A673 (cell line): ENCODE results near the gene NR6A1. TPM values are rescaled to one million over a fixed set of nuclear protein-coding genes. Genes with fewer than 3 reads are reported as not detected.

ENCODE experiments used
- BruUV-seq: library from RNA; stranded (reverse); fragments of 400-500 nt; replicated peaks from 2 replicates; lab custom pipeline; 2021; lab: Mats Ljungman, UMichigan
- CTCF ChIA-PET: fragments of 300-600 bp; sonication (Branson Sonifier 250); formaldehyde crosslinking; loops from one replicate; lab custom pipeline; 2022; ENCODE audit warnings: antibody characterized with exemption; lab: Charles Lee
- POLR2A ChIA-PET: fragments of 300-600 bp; sonication (Branson Sonifier 250); formaldehyde crosslinking; loops from one replicate; lab custom pipeline; 2022; ENCODE audit warnings: antibody characterized with exemption; ENCODE audit not compliant: low non-redundant PET; lab: Charles Lee
- DNase-seq: peaks from one replicate; pipeline ENCODE4 v3.0.0-alpha.2; 2015; ENCODE audit warnings: low spot score
- H3K27ac ChIP-seq: fragments of 200-600 bp; sonication (generic); 2 replicates; pipeline ENCODE4 v1.5.1; 2016; ENCODE audit warnings: mixed run types, low read depth, mild to moderate bottlenecking, mixed read lengths, antibody characterized with exemption, low read length; ENCODE audit not compliant: poor library complexity, severe bottlenecking
- H3K27me3 ChIP-seq: fragments of 200-600 bp; sonication (generic); replicated peaks from 2 replicates; pipeline ENCODE4 v1.6.1; 2017; ENCODE audit warnings: mixed run types, low read depth, mild to moderate bottlenecking, mixed read lengths, antibody characterized with exemption, low read length; ENCODE audit not compliant: insufficient read depth, poor library complexity
- H3K36me3 ChIP-seq: fragments of 200-600 bp; sonication (generic); 2 replicates; pipeline ENCODE4 v1.6.1; 2016; ENCODE audit warnings: mixed run types, mild to moderate bottlenecking, mixed read lengths, antibody characterized with exemption, low read length; ENCODE audit not compliant: insufficient read depth, poor library complexity, severe bottlenecking
- H3K4me1 ChIP-seq: fragments of 200-600 bp; sonication (generic); 2 replicates; pipeline ENCODE4 v1.6.1; 2017; ENCODE audit warnings: mixed run types, mild to moderate bottlenecking, mixed read lengths, antibody characterized with exemption, low read length; ENCODE audit not compliant: insufficient read depth, poor library complexity, severe bottlenecking
- H3K4me3 ChIP-seq: fragments of 200-600 bp; sonication (generic); 2 replicates; pipeline ENCODE4 v1.5.1; 2016; ENCODE audit warnings: low read depth, mixed run types, mild to moderate bottlenecking, mixed read lengths, low read length; ENCODE audit not compliant: poor library complexity, severe bottlenecking
- H3K9me3 ChIP-seq: fragments of 200-600 bp; sonication (generic); 2 replicates; pipeline ENCODE4 v1.6.1; 2016; ENCODE audit warnings: mixed run types, low read depth, mild to moderate bottlenecking, mixed read lengths, antibody characterized with exemption, low read length; ENCODE audit not compliant: poor library complexity, severe bottlenecking
- CTCF ChIP-seq: fragments of 300-800, 200-600 bp; sonication (generic); conservative IDR thresholded peaks from 2 replicates; pipeline ENCODE4 v1.5.1; 2017; ENCODE audit warnings: low read depth, mild to moderate bottlenecking, antibody characterized with exemption, low read length, moderate library complexity, mixed read lengths
- EZH2 ChIP-seq: fragments of 200-600 bp; sonication (generic); IDR thresholded peaks from 2 replicates; pipeline ENCODE4 v1.6.1; 2017; ENCODE audit warnings: borderline replicate concordance, low read depth, mild to moderate bottlenecking, mixed read lengths, antibody characterized with exemption, low read length; ENCODE audit not compliant: poor library complexity, severe bottlenecking
- intact Hi-C: fragments of 100-400 bp; cut with micrococcal nuclease; formaldehyde crosslinking; loops from one replicate; pipeline ENCODE4 v1.10.0; 2022; ENCODE audit not compliant: unreplicated experiment
- total RNA-seq: library from RNA; stranded (reverse); gene quantifications from 2 replicates; pipeline ENCODE4 v1.2.3, GENCODE V29; 2021

Gene NR6A1
- total RNA-seq, 1 experiment from 2014 or later: 5.3 TPM

DNA sequence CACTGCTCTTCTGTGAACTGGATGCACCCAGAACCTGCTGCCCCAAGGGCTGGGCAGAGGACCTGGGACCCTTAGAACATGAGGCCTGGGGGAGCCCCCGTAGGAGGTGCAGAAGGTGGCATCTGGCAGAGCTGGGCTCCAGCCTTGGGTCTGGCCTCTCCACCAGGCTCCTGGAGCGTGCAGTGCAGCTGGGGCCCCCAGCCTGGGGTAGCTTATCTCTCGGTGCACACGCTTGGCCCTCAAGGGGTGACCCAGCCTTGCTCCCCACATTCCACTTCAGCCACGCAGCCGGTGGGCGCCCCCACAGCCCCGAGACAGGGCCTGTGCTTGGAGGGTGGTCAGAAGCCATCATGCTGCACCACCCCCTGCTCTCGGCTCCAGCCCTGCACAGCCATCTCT is 258.3 kb downstream of the NR6A1 start:
- Histone ChIP-seq H3K9me3 (no peaks in the 10 kb centered on the region), H3K4me3 (no peak overlapping the region), H3K27me3 (no peaks in the 10 kb centered on the region), H3K36me3 (no peaks in the 10 kb centered on the region), H3K27ac (no peak overlapping the region), H3K4me1 (no peaks in the 10 kb centered on the region)
- CTCF ChIA-PET: no interaction called here
- intact Hi-C loops: no loop called here
- TF ChIP-seq CTCF (no peak), EZH2 (no peak)
- POLR2A ChIA-PET: no interaction called here
- no peak for DNase-seq
- no TSS peak for BruUV-seq

DNA sequence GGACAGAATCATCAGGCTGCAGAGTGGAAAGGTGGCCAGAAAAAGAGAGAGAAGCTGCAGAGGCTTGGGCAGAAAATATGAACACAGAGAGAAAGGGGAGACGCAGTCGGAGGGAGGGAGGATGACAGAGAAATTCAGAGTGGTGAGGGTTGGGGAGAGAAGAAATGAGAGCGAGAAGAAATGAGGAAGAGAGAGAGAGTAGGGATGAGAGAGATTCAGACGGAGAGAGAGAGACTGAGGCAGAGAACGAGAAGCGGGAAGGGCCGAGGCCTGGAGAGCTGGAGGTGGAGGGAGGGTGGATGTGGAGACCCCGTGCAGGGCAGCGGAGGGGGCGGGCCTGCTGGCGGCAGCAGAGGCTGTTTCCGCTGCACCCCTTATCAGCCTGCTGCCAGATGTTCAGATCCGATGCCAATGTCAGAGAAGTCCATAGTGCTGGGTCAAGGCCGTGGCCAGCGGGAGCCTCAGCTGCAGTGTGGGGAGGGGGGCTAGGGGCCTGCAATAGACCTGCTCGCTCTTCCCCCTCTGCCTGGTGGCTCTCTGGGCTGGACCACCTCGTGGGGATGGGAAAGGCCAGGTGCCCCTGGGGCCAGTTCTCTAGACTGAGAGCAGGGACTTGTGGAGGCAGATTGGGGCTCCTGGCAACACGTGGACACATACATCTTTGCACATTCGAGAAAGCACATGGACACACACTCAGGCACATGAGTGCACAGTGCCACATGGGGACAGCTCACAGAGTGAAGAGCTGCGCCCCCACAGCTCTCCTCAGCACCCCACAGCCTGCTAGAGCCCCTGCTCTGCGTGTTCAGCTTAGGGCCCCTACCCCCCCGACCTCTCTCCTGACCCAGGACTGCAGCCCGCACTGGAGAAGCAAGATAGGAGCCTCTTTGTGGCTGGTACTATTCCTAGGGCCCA is 259.0 kb downstream of the NR6A1 start:
- Histone ChIP-seq H3K27ac (no peak overlapping the region), H3K36me3 (no peaks in the 10 kb centered on the region), H3K9me3 (no peaks in the 10 kb centered on the region), H3K4me3 (no peak overlapping the region), H3K4me1 (no peaks in the 10 kb centered on the region), H3K27me3 (no peaks in the 10 kb centered on the region)
- DNase-seq: no peak
- TF ChIP-seq CTCF (no peak), EZH2 (no peak)
- intact Hi-C loops: no loop called here
- no TSS peak for BruUV-seq
- CTCF ChIA-PET: no interaction called here
- POLR2A ChIA-PET: no interaction called here

DNA sequence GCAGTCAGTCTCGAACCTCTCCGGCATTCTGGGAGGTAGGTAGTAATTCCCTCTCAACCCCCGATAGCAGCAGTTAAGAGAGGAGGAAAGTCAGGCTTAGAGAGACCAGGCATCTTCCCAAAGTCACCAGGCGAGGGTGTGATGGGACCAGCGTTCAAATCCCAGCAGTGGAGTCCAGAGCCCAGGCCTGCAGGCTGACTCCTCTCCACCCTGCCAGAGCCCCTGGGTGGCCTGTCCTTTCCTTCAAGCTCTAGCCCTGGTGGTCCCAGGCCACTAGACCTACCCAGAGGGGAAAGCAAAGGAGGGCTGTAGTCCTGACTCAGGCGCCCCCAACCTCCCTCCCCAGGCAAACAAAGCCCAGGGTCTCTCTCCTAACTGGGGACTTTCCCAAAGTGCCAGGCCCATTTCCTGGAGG is 259.7 kb downstream of the NR6A1 start:
- no peaks in the 10 kb centered on the region for H3K36me3 ChIP-seq
- no peak overlapping the region for H3K4me3 ChIP-seq
- TF ChIP-seq CTCF (no peak), EZH2 (no peak)
- ChIA-PET POLR2A (no interaction called here), CTCF (no interaction called here)
- no peak overlapping the region for H3K27ac ChIP-seq
- H3K9me3 ChIP-seq: no peaks in the 10 kb centered on the region
- no TSS peak for BruUV-seq
- no peaks in the 10 kb centered on the region for H3K27me3 ChIP-seq
- intact Hi-C loops: no loop called here
- DNase-seq: no peak
- no peaks in the 10 kb centered on the region for H3K4me1 ChIP-seq
